ENCODE measurements around the gene SLC8A1. TPM values are rescaled to one million over a fixed set of nuclear protein-coding genes. Genes with fewer than 3 reads are reported as not detected.
"Not testable (repeated sequence)": the region's sequence is repeated elsewhere in the genome, so short reads cannot be mapped to it uniquely, and the experiment has no call there.

The SLC8A1 gene
- total RNA-seq, 2 experiments from 2014 or later = 0.22 to 0.31 TPM

DNA sequence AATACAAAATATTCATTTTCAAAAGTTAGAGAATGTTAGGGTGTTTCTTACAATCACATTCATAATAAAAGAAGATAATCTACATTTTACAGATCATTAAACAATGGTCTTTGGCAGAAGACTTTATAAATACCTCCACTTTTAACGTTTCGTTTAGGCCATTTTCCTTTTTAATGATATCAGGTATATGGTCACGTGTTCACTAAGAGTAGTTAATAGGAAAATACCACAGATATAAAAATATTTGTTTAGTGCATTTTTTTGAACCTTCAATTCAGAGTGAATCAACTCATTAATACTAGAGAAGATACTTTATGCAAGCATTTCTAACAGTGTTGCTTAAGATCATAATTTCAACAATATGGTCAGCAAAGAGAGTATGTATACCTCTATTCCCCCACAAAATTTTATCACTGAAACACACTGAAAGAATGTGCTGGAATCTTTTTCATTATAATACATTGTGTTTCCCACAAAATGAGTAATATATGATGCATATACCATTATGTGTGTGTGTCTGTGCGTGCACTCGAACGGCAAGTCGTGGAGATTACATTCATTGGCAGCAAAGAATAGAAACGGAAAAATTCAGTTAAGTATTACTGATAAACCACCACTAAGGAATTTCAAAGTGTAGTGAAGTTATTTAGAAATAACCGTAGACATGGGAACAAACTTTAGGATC lies 353.0 kb downstream of the SLC8A1 start:
- Mint-ChIP-seq H3K27me3 (no peaks in the 10 kb centered on the region), H3K9me3 (no peaks in the 10 kb centered on the region), H3K27ac (no peak overlapping the region), H3K36me3 (no peaks in the 10 kb centered on the region), H3K4me1 (no peaks in the 10 kb centered on the region), H3K4me3 (no peak overlapping the region)
- no peak for DNase-seq

DNA sequence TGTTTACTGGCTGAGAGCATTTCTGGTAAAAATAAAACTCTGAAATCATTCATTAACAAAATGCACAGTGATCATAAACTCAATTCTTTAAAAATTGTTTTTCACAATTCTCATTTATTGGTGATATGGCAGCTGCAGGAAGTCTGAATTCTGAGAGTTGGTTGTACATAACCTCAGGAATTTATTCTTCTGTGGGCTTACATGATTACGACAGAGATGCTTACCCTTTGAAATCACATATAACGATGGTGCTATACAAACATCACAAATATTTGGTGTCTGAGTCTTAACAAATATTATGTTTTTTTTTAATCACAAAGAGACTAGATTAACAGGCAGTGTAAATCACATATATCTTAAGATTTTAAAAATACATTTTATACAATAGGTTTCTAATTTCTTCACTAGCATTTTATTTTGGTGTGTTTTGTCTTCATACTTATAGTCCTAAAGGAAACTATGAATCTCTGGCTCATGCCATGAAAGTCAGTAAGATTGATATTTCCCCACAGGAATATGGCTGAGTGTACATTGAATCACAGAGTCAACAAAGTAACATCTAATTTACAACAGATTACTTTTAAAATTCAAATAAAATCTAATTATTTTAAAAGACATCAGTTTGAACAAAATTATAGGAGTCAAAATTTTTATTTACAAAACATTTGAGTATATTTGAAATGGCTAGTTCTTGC lies 354.1 kb downstream of the SLC8A1 start:
- no peak overlapping the region for H3K4me3 Mint-ChIP-seq

DNA sequence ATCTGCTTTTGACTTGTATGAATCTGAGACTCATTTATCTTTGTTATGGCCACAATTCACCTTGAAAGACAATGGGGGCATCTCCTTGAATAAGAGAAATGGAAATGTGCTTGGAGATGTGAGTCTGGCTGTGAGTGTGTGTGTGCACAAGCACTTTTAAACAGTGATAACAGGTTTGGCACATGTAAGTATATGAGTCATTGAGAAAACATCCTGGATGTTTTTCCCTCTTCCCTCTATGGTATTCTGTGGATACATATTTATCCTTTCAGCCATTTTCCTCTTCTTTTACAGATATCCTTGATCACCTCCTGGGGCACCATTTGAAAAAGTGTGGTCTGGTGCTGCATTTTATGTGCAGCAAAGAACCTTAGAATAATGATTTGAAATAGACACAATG lies 355.5 kb downstream of the SLC8A1 start:
- Mint-ChIP-seq H3K4me1 (no peaks in the 10 kb centered on the region), H3K27me3 (peaks cover 3% of the 10 kb centered on the region), H3K36me3 (no peaks in the 10 kb centered on the region), H3K9me3 (no peaks in the 10 kb centered on the region), H3K4me3 (no peak overlapping the region), H3K27ac (no peak overlapping the region)
- DNase-seq = no peak

More for the DNA sequence above, 354.1 kb downstream of the SLC8A1 start:
- Mint-ChIP-seq H3K27me3 (no peaks in the 10 kb centered on the region), H3K9me3 (no peaks in the 10 kb centered on the region), H3K27ac (no peak overlapping the region), H3K36me3 (no peaks in the 10 kb centered on the region), H3K4me1 (no peaks in the 10 kb centered on the region)
- DNase-seq = no peak

GRCh38 chr2:40095000-40095399 lies 356.9 kb downstream of the SLC8A1 start:
- no peak overlapping the region for H3K27ac Mint-ChIP-seq
- H3K4me1 Mint-ChIP-seq = no peaks in the 10 kb centered on the region
- peaks cover 3% of the 10 kb centered on the region for H3K27me3 Mint-ChIP-seq
- no peaks in the 10 kb centered on the region for H3K9me3 Mint-ChIP-seq
- no peaks in the 10 kb centered on the region for H3K36me3 Mint-ChIP-seq
- no peak overlapping the region for H3K4me3 Mint-ChIP-seq
- no peak for DNase-seq

DNA sequence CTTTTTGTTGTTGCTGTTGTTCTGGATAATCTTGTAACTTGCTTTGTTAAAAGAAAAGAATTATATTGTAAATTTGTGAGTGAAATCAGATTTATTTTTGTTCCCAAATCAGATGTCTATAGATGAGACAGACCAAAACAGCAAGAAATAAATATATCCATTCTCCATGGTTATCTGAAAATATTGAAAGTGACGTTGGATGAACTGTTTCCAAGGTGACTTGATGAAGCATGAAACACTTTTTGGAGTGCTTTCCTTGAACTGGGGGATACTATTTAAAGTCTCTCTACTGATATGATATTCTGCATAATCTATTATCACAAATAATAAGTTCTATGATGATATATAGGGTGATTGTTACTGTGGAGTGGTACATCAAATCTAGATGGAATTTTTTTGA lies 357.4 kb downstream of the SLC8A1 start:
- no peaks in the 10 kb centered on the region for H3K36me3 Mint-ChIP-seq
- DNase-seq = no peak
- peaks cover 3% of the 10 kb centered on the region for H3K27me3 Mint-ChIP-seq
- H3K4me3 Mint-ChIP-seq = no peak overlapping the region
- no peaks in the 10 kb centered on the region for H3K4me1 Mint-ChIP-seq
- no peak overlapping the region for H3K27ac Mint-ChIP-seq
- no peaks in the 10 kb centered on the region for H3K9me3 Mint-ChIP-seq

DNA sequence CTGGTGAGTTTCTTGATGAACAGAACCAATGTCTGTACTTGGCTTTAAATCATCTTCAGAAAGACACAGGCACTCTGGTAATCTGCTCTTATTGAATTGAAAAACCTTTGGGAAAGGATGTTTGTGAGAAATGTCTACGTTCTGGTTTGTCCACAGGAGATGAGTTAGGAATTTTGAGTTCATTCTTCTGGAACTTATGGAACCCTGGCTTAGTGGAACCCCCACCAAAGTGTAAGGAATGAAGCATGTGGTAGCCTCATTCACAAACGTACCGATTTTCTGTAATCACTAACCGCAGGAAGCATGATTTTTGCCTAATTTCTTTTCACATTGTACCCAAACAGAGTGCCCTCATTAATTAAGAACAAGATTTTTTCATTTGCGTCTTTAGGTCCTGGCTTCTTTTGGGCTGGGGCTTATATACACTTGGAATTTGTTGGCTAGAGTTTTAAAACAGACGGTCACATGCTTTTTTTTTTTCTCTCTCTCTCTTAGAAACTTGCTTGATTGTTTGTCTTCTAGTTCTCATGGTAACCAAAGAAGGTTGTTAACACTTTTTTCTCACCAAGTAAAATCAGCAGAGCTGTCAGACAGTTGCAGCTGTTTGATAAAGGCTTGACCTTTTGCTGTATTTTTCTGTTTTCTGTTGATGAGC lies 358.7 kb downstream of the SLC8A1 start:
- H3K27me3 Mint-ChIP-seq = peaks cover 5% of the 10 kb centered on the region
- DNase-seq = no peak
- no peaks in the 10 kb centered on the region for H3K9me3 Mint-ChIP-seq
- no peaks in the 10 kb centered on the region for H3K4me1 Mint-ChIP-seq
- no peak overlapping the region for H3K4me3 Mint-ChIP-seq
- H3K36me3 Mint-ChIP-seq = no peaks in the 10 kb centered on the region
- no peak overlapping the region for H3K27ac Mint-ChIP-seq

GRCh38 chr2:40090044-40090443 lies 361.8 kb downstream of the SLC8A1 start:
- no peaks in the 10 kb centered on the region for H3K9me3 Mint-ChIP-seq
- no peak overlapping the region for H3K4me3 Mint-ChIP-seq
- H3K4me1 Mint-ChIP-seq = no peaks in the 10 kb centered on the region
- no peaks in the 10 kb centered on the region for H3K36me3 Mint-ChIP-seq
- no peak overlapping the region for H3K27ac Mint-ChIP-seq
- H3K27me3 Mint-ChIP-seq = peaks cover 10% of the 10 kb centered on the region
- DNase-seq = no peak

GRCh38 chr2:40087927-40088326 lies 364.0 kb downstream of the SLC8A1 start:
- DNase-seq = no peak
- Mint-ChIP-seq H3K9me3 (no peaks in the 10 kb centered on the region), H3K27me3 (peaks cover 13% of the 10 kb centered on the region), H3K4me1 (no peaks in the 10 kb centered on the region), H3K4me3 (no peak overlapping the region), H3K36me3 (no peaks in the 10 kb centered on the region), H3K27ac (no peak overlapping the region)

DNA sequence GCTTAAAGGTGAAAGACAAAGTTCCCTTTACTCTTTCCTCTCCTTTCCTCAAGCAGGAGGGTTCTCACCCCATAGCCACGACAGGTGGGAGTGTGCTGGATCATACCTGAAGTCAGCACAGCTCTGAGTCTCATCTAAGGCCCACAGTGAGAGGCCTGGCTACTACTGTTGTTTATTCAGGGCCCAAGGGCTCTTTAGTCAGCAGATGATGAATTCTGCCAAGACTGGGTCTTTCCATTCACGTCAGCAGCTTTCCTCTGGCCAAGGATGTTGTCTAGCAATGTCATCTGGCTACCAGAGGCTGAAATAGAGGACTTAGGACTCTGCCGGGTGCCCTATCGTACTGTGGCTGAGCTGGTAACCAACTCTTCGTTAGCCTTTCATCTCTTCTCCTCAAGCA lies 364.5 kb downstream of the SLC8A1 start:
- no peaks in the 10 kb centered on the region for H3K4me1 Mint-ChIP-seq

DNA sequence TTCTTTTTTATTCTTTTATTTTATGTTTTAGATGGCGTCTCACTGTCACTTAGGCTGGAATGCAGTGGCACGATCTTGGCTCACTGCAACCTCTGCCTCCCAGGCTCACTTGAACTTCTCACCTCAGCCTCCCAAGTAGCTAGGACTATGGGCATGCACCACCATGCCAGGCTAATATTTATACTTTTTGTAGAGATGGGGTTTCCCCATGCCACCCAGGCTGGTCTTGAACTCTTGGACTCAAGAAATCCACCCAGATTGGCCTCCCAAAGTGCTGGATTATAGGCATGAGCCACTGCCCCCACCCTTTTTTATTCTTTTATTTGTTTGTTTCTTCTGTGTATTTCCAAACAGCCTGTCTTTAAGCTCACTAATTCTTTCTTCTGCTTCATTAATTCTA lies 366.1 kb downstream of the SLC8A1 start:
- Mint-ChIP-seq H3K4me3 (no peak overlapping the region), H3K4me1 (no peaks in the 10 kb centered on the region), H3K27me3 (peaks cover 10% of the 10 kb centered on the region), H3K36me3 (no peaks in the 10 kb centered on the region), H3K27ac (no peak overlapping the region), H3K9me3 (no peaks in the 10 kb centered on the region)
- DNase-seq = no peak

More for the DNA sequence above, 364.5 kb downstream of the SLC8A1 start:
- Mint-ChIP-seq H3K27me3 (peaks cover 12% of the 10 kb centered on the region), H3K9me3 (no peaks in the 10 kb centered on the region), H3K36me3 (no peaks in the 10 kb centered on the region), H3K27ac (no peak overlapping the region), H3K4me3 (no peak overlapping the region)
- DNase-seq = no peak

GRCh38 chr2:40073336-40073735 lies 378.6 kb downstream of the SLC8A1 start:
- peaks cover 14% of the 10 kb centered on the region for H3K27me3 Mint-ChIP-seq
- H3K9me3 Mint-ChIP-seq, H3K27ac Mint-ChIP-seq, H3K36me3 Mint-ChIP-seq, DNase-seq, H3K4me1 Mint-ChIP-seq, H3K4me3 Mint-ChIP-seq: not testable (repeated sequence)

- peaks cover 14% of the 10 kb centered on the region for H3K27me3 Mint-ChIP-seq
- H3K4me1 Mint-ChIP-seq = no peaks in the 10 kb centered on the region
- H3K36me3 Mint-ChIP-seq = no peaks in the 10 kb centered on the region
- DNase-seq = no peak
- H3K9me3 Mint-ChIP-seq = peaks cover 11% of the 10 kb centered on the region
- no peak overlapping the region for H3K4me3 Mint-ChIP-seq
- no peak overlapping the region for H3K27ac Mint-ChIP-seq
Measured at GRCh38 chr2:40072442-40073232, 379.3 kb downstream of the SLC8A1 start.

DNA sequence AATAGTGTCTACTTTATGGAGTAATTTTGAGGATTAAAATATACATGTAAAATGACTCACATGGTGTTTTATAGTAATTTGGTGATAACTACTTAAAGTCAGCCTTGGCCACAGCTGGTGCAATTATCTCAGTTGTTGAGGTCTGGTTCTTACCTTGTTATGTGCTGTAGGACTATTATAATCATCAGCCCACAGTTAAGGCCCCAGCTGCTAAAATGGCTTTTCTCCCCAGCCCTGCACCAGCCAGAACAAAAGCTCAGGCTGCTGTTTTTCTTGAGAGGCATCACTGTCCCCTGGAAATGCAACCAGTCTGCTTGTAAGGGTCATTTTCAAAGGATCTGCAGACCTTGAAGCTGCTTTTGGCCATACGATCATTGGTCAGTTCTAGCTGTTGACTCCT lies 389.5 kb downstream of the SLC8A1 start:
- Mint-ChIP-seq H3K4me3 (no peak overlapping the region), H3K27ac (no peak overlapping the region), H3K27me3 (no peaks in the 10 kb centered on the region), H3K4me1 (no peaks in the 10 kb centered on the region), H3K36me3 (no peaks in the 10 kb centered on the region), H3K9me3 (peaks cover 2% of the 10 kb centered on the region)
- no peak for DNase-seq

DNA sequence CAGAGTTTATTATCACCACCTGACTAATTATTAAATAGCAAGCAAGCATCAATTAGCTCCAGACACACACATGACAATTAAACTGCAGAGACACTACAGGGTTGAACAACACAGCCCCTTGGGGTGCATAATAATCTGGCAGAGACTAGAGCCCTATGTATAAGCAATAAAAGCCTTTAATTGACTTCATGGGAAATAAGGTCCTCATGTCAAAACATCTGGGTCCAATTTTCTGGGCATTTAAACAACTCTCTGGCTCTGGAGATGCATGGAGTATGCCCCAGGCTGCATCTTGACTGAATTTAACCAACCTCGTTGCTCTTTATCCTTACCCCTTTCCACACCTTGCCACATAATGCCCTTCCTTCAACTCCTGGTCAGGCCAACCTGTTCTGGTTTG lies 402.1 kb downstream of the SLC8A1 start:
- no peaks in the 10 kb centered on the region for H3K4me1 Mint-ChIP-seq
- peaks cover 4% of the 10 kb centered on the region for H3K27me3 Mint-ChIP-seq

GRCh38 chr2:40048506-40048905 lies 403.4 kb downstream of the SLC8A1 start:
- no peaks in the 10 kb centered on the region for H3K9me3 Mint-ChIP-seq
- no peak overlapping the region for H3K4me3 Mint-ChIP-seq

More for the DNA sequence above, 402.1 kb downstream of the SLC8A1 start:
- no peak for DNase-seq
- Mint-ChIP-seq H3K9me3 (no peaks in the 10 kb centered on the region), H3K27ac (no peak overlapping the region), H3K4me3 (no peak overlapping the region), H3K36me3 (peaks cover 2% of the 10 kb centered on the region)

More at GRCh38 chr2:40048506-40048905, 403.4 kb downstream of the SLC8A1 start:
- Mint-ChIP-seq H3K36me3 (peaks cover 2% of the 10 kb centered on the region), H3K4me1 (no peaks in the 10 kb centered on the region), H3K27ac (no peak overlapping the region), H3K27me3 (peaks cover 4% of the 10 kb centered on the region)
- no peak for DNase-seq

All from activated naive CD8-positive, alpha-beta T cell treated with anti-CD3 and anti-CD28 coated beads for 36 hours (primary cell).